GM04504 (cell line): ENCODE results near the gene PPP4R3B.
"Not testable (repeated sequence)": the region's sequence is repeated elsewhere in the genome, so short reads cannot be mapped to it uniquely, and the experiment has no call there.

Experiments
- DNase-seq: peaks from one replicate; pipeline ENCODE4 v3.0.0-alpha.2; 2012; ENCODE audit warnings: low read depth

PPP4R3B gene

DNA sequence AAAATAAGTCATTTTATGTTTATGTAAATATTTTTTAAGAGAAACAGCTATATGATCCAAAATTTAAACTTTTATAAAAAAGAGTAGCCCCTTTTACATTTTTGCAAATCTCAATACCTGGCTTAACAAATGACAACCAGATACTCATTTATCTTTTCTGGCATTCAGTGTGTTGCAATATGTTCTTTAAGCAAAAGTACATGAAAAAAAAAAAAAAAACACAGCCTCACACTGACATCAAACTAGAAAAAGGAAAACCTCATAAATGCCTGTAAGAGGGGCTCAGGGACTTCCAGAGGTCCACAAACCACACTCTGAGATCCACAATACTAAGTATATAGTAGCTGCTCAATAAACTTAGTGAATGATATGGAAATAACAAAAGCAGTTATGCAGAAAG lies 21.9 kb downstream of the PPP4R3B start:
- DNase-seq = no peak

DNA sequence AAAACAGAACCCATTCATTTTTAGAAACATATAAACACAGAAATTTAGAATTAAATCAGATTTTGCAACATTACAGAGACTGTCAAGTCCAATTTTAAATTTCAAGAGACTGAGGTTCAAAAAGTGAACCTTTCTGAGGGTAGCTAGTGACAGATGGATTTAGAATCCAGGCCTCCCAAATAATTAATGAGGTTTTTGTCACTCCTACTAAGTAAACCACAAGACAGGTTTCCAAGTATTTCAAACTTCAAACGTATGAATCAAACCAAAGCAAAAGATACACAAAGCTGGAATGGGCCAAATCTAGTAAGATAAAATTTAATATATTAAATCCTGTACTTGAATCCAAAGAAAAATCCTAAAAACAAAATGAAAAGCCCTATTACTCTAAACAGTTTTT lies 25.3 kb downstream of the PPP4R3B start:
- DNase-seq = no peak

- peak; percentile 60 for DNase-seq
Observed at GRCh38 chr2:55590810-55591440, 26.5 kb downstream of the PPP4R3B start.

DNA sequence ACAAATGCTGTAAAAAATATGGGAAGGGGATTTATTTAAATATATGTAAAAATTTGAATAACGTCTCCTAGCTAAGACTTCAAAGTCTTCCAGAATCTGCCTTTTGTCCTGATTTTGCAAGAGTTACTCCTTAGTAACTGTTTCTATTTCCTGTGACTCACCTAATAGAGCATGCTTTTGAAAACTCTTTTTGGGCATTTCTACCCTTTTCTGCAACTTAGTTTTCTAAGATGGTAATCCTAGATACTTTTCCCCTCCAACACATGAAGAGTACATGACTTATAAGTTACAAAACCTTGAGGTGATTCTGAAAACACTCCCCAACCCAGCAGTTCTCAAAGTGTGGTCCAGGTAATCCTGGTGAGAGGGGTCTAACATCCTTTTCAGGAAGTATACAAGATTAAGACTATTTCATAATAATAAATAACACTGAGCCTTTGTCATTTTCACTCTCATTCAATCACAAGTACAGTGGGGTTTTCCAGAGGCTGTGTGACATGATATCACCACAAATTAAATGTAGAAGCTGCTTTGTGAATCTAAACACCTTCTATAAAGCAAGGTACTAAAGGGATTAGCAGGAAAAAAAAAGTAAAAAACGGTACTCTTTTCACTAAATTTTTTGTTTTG lies 31.9 kb downstream of the PPP4R3B start:
- DNase-seq = peak; percentile 38

DNA sequence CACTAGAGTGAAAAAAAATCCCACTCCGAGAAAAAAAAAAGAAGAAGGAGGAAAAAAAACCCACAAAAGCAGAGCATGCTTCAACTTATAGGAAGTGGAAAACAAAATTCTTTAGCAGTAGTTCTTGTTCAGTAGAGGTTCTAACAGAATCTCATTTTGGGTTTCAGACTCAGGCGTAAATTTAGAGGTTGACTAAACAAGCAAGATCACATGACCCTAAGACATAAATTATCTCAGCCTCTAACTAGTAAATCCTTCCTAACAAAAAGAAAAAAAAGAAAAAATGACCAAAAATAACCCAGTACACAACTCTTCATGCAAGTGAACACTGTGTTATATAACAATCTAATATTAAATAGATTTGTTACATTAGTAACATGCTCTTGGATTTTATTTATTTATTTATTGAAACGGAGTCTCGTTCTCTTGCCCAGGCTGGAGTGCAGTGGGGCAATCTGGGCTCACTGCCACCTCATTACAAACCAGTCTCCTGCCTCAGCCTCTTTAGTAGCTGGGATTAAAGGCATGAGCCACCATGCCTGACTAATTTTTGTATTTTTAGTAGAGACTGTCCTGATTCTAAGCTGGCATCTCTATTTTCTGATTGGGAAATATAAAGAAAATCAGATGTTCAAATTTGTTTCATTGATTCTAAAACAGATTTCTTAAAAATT lies 35.4 kb downstream of the PPP4R3B start:
- peak; percentile 9 for DNase-seq

GRCh38 chr2:55581435-55581834 lies 36.0 kb downstream of the PPP4R3B start:
- DNase-seq = no peak

GRCh38 chr2:55569002-55569401 lies 48.4 kb downstream of the PPP4R3B start:
- not testable (repeated sequence) for DNase-seq

- DNase-seq = no peak
Observed at GRCh38 chr2:55567298-55567697, 50.1 kb downstream of the PPP4R3B start.

- no peak for DNase-seq
Observed at GRCh38 chr2:55565613-55566012, 51.8 kb downstream of the PPP4R3B start.

DNA sequence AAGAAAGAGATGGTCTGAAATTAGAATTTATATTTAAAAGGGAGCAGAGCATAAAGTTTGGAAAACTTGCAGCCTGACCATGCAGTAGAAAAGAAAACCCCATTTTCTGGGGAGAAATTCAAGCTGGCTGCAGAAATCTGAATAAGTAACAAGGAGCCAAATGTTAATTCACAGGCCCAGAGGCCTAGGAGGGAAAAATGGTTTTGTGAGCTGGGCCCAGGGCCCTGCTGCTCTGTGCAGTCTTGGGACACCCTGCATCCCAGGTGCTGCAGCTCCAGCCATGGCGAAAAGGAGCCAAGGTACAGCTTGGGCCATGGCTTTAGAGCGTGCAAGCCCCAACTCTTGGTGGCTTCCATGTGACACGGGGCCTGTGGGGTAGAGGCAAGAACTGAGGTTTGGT lies 56.6 kb downstream of the PPP4R3B start:
- no peak for DNase-seq

GRCh38 chr2:55556809-55557208 lies 60.6 kb downstream of the PPP4R3B start:
- no peak for DNase-seq

DNA sequence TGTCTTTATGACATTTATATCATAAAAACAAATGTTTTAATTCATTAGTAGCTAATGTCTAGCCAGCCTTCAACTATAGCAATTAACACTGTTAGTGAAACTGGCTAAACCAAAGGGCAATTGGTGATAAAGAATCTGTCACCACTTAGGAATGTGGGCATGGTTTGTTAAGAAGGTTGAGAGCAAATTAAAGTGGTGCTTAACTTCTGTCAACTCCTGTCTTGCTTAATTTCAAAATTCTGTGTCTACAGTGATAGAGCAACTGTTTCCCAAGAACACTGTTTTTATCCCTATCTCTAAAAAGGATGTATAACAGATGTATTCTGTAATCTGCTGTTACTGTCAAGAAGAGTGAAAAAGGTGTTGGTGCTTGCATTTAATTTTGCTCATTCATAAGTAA lies 61.4 kb downstream of the PPP4R3B start:
- peak; percentile 8 for DNase-seq

DNA sequence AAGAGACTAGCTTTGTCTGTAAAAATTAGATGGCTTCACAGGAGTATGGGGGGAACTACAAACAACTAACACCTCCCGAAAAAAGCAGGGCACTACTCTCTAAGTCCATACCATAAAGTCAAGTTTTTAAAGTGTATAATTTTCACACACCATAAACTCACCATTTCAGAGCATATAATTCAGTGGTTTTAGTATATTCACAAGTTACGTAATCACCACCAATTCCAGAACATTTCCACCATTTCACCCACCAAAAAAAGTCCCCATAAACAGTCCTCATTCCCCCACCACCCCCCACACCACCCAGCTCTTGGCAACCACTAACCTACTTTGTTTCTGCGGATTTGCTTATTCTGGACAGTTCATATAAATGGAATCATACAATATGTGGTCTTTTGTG lies 64.1 kb downstream of the PPP4R3B start:
- no peak for DNase-seq

DNA sequence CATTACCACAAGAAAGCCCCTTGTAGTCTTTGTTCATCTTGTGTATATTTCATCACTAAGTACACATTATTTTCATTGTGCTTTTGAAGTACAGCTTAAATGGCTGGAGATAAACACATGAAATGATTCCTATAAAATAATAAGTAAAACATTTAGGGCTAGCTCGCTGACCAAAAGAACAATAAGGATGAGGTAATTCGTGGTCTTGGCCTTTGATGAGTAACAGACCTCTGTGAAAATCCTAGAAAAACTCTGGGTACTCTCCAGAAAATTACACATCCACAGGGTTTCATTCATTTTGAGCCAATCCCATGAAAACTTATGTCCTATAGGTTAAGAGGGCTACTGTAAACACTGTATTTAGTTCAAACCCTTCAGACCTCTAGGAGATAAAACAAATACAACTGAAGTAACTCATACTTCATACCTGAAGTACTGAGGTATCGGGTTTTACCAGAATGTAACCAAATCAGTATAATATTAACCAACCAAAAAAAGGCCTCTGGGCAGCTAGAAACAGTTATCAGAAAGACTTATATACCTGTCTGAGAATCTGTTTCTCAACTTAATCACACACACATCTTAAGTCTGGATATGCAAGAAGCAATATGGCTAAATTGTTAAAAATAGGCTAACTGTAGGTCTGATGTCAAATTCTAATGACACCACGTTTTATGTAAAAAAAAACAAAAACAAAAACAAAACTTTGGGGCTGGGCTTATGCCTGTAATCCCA lies 66.9 kb downstream of the PPP4R3B start:
- peak; percentile 41 for DNase-seq

DNA sequence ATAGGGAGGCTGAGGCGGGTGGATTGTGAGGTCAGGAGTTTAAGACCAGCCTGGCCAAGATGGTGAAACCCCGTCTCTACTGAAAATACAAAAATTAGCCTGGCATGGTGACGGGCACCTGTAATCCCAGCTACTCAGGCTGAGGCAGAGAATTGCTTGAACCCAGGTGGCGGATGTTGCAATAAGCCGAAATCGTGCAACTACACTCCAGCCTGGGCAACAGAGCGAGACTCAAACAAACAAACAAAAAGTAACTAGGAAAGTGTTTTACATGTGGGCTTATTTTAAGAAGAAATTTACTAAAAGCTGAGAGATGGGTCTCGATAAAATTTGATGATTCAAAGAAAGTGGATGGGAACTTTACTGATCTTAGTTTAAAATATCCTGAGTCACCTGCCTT lies 69.7 kb downstream of the PPP4R3B start:
- not testable (repeated sequence) for DNase-seq

DNA sequence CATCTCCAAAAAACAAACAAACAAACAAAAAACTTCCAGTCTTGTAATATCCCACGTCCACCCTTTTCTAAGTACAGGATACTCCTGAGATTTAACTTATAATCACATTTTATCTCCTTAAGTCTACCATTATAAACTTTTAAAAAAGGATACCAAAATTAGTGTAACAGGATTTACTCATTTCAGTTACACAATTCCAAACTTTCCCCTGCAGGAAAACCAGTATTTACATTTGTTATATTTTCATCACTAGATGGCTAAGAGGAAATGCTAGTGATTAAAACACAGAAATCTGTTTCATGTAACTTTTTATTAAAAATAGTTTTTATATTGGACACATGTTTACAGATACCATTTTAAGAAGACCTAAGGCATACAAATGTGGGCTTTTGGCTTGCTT lies 70.4 kb downstream of the PPP4R3B start:
- no peak for DNase-seq

DNA sequence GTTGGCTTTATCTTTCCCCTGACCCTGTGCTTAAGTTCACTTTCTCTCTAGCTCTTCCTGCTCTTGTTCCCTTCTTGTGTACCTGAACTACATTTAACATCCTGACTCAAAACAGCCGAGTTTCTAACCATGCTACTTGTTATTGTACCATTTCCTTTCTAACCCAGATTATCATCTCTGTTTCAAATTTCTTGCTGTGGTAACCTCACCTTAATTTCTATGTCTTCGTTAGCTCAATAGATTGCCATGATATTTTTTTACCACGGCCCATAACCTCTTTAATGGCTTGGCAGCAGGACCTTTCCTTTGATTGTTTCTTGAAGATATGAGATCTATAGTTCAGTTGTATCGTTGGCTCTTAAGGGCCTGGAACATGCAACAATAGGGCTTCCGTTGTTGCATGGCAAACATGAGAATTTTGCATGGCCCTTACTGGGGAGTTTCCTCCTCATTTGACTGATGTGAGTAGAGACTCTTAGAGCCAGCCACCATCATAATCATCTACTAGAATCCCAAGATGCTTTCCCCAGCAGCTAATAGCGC lies 86.8 kb downstream of the PPP4R3B start:
- no peak for DNase-seq

DNA sequence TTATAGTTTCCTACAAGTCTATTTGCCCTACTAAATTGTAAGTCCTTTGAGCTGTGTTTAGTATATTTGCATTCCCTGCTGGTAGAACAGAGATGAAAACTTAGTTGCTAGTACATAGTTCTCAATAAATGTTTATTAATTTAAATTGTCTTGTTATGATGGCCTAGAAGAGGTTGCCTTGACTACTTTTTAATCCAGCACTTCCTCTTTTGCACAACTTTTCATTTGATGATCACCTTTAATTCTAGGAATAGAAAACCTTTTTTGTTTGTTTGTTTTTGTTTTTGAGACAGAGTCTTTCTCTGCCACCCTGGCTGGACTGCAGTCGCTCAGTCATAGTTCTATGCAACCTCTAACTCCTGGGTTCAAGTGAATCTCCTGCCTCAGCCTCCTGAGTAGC lies 91.2 kb downstream of the PPP4R3B start:
- DNase-seq = no peak

- no peak for DNase-seq
Observed at GRCh38 chr2:55524884-55525437, 92.5 kb downstream of the PPP4R3B start.

GRCh38 chr2:55519938-55520885 lies 97.2 kb downstream of the PPP4R3B start:
- peak; percentile 6 for DNase-seq

DNA sequence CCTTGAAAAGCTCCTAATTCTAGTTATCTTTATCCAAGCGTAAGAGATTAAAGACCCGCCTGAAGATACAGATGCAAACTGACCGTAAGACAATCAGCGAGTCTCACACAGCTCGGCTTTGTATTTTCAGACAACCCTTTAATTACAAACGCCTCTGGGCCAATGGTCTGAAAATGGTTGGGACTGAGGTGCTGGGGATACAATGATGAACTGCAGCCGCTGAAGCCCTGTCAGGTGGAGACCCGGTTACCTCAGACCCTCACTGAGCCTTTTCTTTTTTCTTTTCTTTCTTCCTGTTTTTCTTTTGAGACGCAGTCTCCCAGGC lies 98.6 kb downstream of the PPP4R3B start:
- DNase-seq = no peak
